Measurements from ENCODE around the gene GALNT2.

Gene GALNT2

DNA sequence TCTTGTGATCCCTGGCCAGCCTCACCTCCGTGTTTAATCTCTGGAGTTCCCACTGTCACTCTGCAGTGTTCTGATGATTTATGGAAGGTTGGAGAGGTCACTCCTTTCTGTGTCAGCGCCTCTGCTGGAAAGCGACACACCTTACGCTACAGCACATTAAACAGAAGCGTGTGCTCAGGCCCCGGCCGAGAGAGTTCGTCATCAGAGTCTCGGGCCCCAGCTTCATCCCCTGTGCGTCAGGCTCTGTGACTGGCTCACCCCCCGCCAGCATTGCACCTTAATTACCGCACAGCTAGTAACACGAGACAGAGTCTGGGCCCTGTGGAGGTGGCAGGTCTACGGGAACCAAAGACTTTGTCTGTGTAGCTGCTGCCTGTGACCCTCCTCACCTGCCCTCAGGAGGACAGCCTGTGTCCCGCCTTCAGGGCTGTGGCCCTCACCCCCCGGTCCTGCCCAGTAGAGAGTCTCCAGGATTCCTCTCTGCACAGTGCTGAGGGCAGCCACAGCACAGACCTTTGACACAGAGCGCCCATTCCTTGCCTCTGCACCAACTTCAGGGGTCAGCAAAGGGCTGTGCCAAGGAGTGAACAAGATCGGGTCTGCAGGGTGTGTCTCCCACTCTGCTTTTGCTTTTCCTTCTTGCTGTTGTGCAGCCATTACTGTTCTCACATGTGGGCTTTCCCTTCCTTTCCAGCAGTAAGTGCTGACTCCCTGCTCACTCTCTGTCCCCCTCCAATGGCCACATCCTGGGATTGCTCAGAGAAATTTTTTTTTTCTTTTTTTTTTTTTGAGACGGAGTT is 201.5 kb downstream of the GALNT2 start:
- peak; percentile 89 for DNase-seq

DNA sequence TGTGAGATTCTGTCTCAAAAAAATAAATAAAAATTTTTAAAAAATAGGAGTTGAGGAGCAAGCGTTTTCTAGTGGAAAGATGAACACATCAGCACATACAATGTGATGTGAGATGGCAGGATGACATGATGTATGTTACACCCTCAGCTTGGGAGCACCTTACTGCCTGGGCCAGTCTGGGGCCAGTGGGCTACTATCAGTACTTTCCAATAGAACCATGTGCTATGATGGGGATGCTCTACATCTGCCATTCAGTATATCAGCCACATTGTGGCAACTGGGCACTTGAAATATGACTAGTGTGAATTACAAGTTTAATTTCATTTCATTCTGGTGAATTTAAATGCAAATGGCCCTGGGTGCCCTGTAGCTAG is 203.1 kb downstream of the GALNT2 start:
- DNase-seq, result no peak

DNA sequence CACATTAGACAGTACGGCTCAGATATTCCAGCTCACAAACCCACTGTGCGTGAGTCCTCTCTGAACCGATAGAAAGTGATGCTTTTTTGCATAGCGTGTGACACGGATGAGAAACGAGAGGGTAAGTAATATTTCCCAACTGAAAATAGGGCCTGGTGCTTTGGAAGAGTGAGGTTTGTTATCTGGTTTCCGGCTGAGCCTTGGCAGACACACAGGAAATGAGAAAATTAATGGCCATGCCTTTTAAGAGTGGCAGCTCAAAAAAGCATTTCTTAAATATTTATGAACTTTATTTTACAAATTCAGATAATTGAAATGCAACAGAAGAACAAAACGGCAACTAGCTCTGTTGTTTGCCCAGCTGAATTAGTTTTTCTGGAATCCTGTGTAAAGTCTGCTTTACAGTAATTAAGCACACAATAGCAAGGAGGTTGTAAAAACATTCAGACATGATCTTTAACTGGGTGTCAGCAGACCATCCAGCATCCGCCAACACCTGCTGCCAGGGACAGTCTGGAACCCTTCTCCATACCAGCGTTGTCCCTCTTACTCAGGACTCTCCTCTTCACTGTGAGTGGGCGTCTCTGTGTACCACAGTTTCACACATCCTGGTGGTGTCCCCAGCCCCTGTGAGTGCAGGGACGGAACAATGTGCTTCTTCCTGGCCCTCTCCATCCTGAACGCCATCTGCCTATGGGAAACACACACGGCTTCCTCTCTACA is 203.7 kb downstream of the GALNT2 start:
- DNase-seq, result peak; percentile 90

DNA sequence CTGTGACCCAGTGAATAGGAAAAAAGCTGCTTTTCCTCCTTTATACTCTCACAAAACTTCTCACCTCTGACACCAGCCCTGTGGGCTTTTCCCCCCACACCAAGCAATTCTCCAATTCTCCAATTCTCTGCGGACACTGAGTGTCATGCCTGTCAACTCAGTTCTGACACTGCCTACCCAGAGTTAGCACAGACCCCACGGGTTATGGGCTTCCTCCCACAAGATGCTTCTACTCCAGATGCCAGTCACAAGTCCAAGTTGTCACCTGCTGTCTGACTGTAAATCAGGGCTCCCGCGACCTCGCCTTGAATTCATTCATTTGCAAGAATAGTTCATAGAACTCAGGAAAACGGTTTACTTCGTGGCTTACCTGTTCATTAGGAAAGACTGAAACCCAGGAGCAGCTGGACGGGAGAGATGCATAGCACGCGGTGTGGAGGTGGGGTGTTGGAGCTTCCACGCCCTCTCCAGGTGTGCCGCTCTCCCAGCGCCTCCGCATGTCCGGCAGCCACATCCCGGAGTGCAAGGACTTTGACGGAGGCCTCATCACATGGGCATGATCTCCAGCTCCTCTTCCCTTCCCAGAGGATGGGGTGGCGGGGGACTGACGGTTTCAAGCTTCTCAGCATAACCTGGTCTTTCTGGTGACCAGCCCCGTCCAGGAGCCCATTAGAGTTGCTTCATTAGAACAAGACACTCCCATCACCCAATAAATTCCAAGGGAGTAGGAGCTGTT is 204.4 kb downstream of the GALNT2 start:
- no peak for DNase-seq

DNA sequence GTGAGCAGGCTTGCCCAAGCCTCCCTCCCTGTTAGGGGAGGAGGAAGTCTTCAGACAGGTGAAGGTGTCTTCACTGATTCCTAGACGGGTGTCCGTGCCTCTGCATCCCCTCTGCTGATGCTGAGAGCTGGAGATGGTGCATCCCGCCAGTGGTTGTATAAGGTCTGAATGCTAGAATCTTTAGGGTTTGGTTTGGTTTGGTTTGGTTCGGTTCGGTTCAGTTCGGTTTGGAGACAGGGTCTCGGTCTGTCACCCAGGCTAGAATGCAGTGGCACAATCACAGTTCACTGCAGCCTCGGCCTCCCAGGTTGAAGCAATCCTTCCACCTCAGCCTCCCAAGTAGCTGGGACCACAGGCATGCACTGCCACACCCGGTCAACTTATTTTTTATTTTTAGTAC is 205.5 kb downstream of the GALNT2 start:
- DNase-seq, result no peak

DNA sequence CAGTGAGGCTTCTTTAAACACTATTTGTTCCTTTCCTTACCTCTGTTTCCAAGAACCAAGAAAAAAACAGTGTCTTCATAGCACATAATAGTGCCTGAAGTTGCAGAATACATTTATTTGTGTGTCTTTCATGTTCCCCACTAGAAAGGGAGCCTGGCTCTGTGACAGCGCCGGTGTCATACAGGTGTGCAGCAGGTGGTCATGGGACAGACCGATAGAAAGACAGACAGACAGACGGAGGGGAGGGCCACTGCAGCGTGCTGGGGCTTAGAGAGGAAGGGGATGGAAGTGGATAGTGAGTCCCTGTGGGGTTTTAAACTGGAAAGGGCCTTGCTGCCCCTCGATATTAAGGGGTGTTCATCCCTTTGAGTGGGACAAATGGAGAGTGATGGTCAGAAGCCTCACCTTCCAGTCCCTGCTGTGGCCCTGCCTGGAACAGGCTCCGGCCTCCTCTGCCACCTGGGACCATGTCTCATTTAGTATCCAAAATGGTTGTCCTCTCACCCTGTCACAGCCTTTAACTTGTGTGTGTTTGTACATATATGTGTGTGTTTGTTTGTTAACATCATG is 206.2 kb downstream of the GALNT2 start:
- DNase-seq, result no peak

DNA sequence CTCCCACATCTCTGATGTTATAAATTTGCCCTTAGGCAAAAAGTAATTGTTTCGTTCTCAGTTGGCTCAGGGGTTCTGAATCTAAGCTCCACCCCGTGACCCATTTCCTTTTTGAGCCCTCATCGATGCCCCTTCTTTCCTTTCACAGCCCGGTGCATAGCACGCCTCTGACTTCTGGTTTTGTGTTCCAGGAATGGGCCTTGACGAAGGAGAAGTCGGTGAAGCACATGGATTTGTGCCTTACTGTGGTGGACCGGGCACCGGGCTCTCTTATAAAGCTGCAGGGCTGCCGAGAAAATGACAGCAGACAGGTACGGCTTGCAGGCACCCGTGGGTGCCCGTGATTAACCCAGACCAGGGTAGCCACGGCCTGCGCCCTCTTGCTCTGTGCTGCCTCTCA is 207.2 kb downstream of the GALNT2 start:
- DNase-seq, result no peak

DNA sequence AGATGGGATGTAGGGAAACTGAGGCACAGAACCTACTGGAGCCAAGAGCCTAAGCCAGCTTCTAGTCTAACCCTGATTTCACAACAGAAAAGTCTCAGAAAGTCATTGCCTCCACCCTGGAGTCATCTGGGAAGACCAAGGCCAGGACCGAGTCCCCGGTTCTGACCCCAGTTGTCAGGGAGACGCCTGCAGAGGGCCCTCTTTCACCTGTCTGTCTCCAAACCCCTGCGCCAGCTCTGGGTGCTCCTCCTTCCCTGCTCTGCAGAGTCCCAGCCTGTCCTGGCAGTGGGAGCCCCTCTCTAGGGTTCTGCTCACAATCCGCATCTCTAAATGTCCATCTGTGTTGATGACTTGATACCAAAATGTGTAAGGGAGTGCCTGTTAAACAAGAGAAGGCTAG is 209.4 kb downstream of the GALNT2 start:
- DNase-seq, result no peak

DNA sequence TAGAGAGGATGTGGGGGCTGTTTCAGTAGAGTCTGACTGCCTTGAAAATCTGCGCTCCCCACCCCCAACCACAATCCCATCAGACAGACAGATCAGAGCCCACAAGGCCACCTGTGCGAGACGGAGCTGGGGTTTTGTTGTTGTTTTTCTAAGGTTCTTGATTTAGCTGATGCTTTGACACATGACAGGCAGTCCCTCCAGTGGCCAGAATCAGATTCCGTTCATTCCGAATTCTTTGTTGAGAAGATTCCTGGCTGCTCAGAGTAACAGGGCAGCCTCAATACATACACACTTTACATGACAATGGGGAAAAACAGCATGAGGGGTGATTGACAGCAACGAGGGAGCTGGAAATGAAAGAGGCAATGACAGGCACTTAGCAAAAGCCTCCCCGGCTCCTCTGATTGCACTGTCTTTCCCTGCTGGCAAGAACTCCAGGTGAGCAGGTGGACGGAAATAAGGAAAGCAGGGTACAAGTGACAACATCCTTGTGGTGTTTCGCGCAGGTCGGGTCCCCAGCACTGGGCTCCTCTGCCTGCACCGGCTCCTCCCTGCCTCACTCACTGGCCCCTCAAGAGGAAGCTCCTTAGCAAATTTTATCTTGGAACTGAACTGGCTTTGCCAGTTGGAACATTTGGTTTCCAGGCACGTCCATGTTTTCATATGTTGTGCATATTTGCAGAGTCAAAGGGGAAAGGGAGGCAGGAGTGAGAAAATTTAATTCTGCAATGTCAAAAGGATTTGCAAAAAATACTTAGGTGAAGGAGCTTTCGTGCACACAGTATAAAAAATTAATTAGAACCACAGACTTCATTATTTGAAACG is 210.4 kb downstream of the GALNT2 start:
- peak; percentile 66 for DNase-seq

DNA sequence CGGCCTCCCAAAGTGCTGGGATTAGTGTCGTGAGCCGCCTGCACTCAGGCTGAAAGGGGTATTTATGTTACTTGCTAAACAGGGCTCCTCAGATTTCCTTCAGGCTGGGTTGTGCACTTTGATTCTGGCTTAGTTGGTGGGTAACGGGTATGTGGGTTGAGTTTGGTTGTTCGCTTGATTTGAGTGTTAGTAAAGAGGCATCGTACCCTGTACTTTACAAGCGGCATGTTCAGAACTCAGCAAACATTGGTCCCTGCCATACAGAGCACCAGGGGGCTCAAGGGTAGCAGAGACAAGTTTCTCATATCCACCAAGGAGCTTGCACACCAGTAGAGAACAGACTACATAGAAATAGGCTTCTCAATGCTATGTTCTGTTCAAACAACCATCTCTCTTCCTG is 211.3 kb downstream of the GALNT2 start:
- DNase-seq, result no peak

DNA sequence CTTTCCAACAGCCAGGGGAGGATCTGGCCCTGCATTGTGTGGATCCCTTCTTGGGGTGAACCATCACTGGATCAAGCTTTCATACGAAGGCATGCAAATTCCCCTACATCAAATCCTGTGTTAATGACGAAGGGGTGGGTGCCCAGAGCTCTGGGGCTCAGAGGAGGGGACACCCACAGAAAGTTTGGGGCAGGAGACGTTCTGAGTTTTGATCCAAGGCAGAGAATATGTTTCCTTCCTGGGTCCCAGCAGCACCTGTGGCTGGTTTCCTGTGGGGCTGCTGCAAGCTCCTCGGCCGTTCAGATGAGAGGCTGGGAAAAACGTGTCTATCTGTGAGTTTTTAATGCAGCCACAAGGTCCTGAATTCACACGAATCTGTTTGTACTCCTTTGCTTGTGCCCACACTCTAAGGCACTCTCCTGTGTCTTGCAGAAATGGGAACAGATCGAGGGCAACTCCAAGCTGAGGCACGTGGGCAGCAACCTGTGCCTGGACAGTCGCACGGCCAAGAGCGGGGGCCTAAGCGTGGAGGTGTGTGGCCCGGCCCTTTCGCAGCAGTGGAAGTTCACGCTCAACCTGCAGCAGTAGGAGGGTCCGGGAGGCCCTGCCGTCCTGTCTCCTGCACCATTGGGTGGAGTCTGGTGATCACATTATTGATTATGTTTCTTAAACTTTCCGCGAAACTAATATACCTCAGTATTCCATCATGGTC is 212.0 kb downstream of the GALNT2 start:
- DNase-seq, result no peak

DNA sequence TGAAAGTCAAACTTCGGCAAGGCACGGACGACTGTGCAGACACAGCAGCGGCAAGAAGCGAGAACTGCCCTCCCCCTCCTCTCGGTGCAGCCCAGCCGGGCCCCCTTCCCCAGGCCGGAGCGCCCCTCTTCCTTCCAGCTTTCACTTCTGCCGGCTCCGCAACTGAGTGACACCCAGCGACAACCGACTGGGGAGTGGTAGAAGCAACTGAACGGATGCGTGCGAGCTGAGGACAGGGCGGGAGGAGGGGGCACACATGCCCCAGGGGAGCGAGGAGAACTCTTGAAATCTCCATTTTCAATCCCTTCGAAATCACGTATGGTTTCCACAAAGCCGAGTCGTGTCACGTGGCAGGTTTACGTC is 212.5 kb downstream of the GALNT2 start:
- no peak for DNase-seq

DNA sequence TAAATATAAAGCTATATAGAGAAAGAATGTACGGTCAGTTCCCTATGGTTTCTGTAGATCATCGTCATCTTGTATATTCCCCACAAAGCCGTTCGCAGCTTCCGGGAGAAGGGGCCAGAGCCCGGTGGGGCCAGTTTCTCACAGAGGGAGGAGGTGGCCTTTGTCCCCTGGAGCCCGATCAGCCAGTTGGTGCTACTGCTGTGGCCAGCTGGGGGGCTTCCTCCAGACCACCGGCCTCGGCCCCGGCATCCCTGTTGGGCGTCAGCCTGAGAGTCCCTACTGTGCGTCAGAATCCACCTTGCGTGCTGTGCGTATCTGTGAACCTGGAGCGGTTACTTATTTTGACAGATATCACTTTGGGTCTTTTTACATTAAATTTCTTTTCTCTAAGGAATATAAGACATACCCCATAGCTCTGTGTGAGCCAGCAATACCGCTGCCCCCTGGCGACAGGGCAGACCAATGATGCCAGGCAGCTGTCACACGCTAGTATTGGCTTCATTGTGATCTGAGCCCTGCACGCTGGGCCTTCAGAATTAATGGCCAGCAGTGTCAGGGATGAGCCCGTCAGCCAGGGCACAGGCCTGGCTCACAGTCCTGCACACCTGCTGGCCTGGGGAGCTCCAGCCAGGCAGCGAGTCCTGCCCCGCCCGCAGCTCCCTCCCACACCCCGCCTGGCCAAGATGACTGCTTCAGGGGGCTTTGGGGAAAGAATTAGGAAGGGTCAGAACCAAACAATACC is 213.2 kb downstream of the GALNT2 start:
- DNase-seq, result no peak

DNA sequence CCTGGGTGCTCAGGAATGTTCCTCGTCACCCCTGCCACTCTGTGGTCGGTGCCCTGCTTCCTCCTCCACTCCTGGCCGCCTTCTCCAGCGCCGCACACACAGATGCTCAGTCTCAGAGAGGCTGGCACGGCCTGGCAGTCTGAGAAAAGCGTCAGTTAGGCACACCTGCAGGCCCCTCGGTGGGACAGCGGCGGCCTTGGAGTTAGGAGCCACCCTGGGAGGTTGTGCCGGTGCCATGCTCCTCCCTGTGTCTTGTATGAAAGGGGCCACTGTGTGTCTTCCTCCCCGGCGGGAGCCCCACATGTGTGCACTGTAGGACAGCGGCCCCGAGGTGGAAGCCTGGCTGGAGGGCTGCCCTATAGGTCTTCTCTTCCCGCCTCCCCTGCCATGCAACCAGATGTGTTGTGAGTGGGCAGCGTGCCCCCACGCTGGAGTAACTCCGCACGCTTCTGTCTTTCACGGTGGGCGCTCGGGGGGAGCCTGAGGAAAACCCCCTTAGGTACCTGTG is 213.9 kb downstream of the GALNT2 start:
- no peak for DNase-seq

DNA sequence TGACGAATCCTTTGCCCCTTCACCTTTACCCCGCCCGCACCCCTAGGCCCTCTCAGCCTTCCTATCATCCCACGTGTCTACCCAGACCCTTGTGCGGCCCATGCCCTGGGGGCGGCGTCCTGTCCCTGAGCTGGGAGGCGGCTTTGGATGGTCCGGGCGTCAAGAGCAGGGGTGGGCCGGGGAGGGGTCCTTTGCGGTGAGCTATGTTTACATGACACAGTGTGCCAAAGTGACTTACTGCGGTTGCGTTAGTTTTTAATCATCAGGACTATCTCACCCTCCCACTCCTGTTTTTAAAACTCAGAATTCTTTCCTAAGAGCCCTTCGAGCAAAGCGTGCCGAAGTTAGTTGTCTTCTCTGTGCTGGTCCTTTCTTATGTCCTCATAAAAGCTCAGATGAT is 214.5 kb downstream of the GALNT2 start:
- DNase-seq, result no peak

DNA sequence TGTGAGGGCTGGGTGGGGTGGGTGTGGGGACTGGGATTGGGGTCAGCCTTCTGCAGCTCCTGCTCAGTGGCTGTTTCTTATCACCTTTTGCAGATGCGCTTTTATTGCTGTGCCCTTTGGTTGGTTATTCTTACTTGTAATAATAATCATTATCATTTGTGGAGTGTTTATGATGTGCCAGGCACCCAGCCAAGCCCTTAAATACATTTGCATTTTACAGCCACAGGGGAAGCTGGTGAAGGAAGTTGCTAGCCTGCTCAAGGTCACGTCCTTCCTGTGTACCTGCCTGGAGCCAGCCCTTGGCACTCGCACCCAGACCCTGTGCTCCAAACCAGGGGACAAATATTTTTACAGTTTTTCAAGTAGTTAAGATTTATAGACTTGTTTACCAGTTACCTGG is 215.1 kb downstream of the GALNT2 start:
- no peak for DNase-seq

DNA sequence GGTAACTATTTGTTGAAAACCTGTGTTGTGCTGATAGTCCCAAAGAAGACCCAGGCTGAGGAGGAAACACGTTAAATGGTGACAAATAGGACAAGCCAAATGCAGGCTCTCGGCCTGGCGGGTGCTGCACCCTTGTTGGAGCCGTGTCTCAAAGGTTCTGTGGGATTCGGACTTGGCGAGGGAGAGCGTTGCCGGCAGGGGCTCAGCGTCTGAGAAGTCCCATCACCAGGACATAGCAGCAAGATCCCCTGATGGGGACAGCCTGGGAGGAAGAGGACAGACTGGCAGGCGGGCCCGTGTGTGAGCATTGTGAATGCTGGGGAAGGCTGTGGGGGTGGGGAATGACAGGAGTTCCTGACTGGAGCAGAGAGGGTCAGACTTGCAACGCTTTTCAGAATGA is 216.6 kb downstream of the GALNT2 start:
- DNase-seq, result no peak

DNA sequence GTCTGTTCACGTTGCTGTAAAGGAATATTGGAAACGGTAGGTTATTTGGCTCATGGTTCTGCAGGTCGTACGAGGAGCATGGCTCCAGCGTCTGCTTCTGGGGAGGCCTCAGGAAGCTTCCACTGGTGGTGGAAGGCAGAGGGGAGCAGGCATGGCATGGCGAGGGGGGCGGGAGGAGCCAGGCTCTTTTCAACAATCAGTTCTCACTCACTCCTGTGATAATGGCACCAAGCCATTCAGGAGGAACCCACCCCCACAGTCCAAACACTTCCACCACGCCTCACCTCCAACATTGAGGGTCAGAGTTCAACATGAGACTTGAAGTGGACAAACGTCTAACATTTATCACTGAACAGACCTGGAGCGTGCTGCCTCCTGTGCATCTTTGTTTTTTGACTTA is 217.9 kb downstream of the GALNT2 start:
- DNase-seq, result no peak

DNA sequence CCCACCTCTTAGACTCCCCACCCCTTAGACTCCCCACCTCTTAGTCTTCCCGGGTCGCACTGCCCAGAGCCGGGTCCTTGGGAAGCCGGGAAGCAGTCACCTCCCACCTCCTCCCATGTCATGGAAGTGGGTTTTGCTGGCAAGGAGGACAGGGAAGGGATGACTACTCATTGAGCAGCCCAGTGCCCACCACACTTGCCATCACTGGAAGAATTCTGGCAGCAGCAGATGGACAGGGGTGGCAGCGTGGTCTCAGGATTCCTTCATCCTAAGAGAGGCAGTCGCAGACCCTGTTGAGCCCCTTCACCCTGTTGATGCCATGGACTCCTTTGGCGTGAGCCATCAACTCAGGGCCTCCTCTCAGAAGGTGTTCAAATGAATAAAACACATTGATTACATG is 218.3 kb downstream of the GALNT2 start:
- DNase-seq, result no peak

DNA sequence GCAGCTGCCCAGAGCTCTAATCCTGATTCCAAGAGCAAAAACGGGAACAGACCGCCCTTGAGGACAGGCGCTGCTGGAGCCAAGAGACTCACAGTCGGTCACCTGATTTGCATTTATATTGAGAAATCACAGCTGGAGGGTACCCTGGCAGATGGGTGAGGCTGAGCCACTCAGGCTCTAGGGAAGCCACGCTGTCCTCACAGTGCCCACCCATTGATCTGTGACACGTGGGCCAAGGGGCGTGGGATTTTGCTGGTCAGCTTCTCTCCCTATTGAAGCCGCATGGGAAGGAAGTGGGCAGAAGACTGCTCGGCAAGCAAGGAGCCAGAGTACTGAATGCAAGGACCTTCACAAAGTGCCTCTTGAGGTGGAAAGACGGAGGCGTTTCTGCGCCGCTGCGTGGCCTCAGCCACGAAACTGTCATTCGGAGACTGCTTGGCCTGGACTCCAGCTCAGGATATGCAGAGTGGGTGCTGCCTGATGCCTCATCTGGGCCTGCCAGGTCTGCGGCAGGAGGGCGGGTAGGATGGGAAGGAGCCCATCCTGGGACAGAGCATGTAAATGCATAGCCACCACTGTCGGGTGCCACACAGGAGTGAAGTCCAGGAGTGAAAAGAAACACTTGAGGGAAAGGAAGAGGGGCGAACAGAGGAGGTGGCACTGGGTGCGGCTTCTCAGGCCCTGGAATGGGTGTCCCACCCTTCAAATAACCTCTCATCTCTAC is 219.3 kb downstream of the GALNT2 start:
- no peak for DNase-seq

DNA sequence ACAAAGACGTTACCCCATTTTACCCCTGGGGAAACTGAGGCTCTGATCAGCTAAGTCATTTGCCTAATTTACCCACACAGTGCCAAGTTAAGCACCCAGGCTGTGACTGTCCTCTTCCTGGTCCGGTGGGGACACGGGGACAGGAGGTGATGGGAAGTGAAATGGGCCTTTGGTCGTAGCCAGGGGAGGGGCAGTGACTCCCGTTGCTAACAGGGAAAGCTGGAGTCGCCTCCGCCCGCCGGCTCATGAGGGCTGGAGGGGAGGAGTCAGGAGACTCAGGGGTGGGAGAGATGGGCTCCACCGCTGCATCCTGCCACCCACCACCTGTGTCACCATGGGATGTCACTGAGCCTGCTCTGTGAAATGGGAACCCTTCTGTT is 219.8 kb downstream of the GALNT2 start:
- DNase-seq, result no peak
